Astrocyte of the spinal cord (primary cell): ENCODE measurements around the gene BICDL1.
A peak's percentile ranks its signal among the peaks of the same experiment; 100 is the strongest.

ENCODE experiments used
- DNase-seq: peaks from one replicate; pipeline ENCODE4 v3.0.0; 2011; ENCODE audit warnings: low read depth, low spot score
- H3K4me3 ChIP-seq: 2 replicates; pipeline ENCODE4 v1.5.1; 2011; ENCODE audit warnings: low read depth, mild to moderate bottlenecking, low read length, moderate library complexity
- in situ Hi-C: cut with HindIII; loops from 2 replicates; pipeline ENCODE4 v1.10.0; 2017; ENCODE audit warnings: low sequenced_read_pairs
- TF ChIP-seq, protein P1 (sequence below): IDR thresholded peaks from 2 replicates; pipeline ENCODE4 v1.5.1; 2012; ENCODE audit warnings: low read depth, mild to moderate bottlenecking, low read length, inconsistent platforms

The BICDL1 gene

DNA sequence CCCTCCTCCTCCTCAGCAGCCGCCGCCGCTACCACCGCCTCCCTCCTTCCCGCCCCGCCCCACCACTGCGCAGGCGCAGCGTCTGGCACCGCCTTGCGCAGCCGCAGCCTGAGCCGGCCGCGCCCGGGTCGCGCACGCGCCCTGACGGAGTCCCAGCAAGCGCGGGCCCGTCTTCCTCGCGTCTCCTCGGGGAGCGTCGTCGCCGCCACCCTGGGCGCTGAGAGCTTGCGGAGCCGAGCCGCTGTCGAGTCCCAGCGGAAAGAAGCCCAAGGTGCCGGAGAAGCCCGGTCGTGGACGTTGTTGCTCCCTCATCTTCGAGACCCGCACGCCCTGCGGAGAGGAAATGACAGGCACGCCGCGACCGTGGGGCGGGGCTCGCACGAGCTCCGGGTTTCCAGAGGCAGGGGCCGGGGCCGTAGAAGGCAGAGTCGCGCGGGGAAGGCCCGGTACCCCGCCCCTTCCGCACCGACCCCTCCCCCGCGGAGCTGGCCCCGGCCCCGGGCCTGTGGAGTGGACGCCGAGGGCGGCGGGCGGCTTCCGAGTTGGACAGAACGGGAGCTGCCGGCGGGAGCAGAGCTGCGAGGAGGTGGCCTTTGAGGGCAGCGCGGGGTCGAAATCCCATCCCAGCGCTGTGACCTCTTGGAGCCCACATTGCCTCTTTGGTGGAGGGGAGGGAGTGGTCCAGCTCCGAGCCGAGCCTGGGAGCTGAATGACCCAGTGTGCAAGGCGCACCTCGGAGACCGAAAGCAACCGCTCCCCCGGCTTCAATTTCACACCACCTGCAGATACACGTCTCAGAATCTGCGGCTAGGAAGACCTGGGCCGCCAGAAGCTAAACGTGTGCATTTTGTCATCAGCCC, 128.0 kb downstream of the BICDL1 start:
- in situ Hi-C loops, result no loop called here
- TF ChIP-seq, protein P1, sequence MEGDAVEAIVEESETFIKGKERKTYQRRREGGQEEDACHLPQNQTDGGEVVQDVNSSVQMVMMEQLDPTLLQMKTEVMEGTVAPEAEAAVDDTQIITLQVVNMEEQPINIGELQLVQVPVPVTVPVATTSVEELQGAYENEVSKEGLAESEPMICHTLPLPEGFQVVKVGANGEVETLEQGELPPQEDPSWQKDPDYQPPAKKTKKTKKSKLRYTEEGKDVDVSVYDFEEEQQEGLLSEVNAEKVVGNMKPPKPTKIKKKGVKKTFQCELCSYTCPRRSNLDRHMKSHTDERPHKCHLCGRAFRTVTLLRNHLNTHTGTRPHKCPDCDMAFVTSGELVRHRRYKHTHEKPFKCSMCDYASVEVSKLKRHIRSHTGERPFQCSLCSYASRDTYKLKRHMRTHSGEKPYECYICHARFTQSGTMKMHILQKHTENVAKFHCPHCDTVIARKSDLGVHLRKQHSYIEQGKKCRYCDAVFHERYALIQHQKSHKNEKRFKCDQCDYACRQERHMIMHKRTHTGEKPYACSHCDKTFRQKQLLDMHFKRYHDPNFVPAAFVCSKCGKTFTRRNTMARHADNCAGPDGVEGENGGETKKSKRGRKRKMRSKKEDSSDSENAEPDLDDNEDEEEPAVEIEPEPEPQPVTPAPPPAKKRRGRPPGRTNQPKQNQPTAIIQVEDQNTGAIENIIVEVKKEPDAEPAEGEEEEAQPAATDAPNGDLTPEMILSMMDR, result no peak
- peak overlapping the region; percentile 88 for H3K4me3 ChIP-seq
- DNase-seq, result peak; percentile 95

DNA sequence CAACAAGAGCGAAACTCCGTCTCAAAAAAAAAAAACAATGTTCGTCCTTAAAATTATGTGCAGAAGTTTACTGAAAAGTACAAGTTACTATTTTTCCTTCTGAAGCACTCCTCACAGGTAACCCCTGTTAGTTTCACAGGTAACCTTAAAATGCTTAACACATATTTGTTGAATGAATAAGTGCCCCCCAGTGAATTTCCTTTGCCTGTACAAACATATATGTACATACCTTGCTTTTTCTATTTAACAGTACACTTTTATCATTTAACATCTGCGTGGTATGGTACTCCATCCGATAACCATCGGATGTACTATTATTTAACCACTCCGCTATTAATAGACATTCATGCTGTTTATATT, 128.9 kb downstream of the BICDL1 start:
- DNase-seq, result no peak
- peak overlapping the region; percentile 88 for H3K4me3 ChIP-seq
- TF ChIP-seq, protein P1, result no peak
- in situ Hi-C loops, result no loop called here

DNA sequence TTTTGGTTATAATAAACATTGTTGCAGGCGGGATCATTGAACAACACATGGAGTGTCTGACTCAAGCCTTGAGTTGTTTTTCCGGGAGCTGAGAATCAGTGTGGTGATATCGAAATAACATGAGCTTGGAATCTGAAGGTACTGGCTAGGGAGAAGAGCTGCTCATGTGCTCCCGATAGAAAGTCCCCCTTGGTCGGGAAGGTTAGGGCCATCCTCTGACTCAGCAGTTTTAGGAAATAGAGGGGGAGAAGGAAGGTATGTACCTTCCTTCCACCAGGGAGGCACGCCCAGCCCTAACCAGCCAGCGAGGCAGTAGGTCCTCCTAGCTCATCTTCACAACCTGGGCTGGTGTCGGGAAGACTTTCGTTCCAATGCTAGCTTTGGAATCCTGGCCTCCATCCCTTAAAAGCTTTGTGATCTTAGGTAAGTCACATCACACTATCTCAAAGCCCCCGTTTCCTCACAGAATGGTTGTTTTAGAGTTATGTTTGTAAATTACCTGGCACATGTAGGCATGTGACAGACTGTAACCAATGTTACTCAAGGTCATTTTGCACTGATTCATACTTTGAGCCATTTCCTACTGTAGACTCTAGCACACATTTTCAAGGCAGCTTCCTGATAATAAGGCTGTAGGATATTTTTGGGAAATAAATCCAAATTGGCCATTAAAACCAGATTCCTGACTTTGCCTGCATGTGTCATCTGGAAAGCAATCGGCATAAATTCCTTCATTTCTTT, 129.5 kb downstream of the BICDL1 start:
- TF ChIP-seq, protein P1, result no peak
- DNase-seq, result peak; percentile 17
- H3K4me3 ChIP-seq, result peak overlapping the region; percentile 88
- in situ Hi-C loops, result no loop called here

DNA sequence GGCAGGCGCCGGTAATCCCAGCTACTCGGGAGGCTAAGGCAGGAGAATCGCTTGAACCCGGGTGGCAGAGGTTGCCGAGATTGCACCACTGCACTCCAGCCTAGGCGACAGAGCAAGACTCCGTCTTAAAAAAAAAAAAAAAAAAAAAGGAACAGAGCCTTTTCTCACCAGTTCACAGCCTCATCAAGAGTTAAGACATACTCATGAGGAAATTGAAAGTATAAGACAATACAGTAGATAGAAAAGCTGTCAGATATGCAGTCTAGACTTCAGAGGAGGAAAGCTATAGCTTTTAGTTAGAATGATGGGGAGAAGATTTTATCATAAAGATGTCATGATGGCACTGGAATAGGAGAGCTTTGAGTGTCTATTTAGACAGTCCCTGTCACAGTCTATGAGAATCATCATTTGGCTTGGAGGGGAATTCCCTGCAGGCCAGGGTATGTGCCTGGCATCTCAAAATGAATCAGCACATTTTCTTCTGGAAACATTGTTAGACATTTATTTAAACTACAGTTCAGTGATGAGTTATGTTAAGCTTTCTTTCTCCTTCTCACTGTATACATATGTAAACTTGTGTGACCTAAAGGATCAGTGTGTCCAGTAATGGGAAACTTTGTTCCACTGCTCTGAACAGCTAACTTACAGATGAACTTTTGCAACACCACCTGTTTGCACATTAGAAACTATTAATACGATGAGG, 130.4 kb downstream of the BICDL1 start:
- peak; percentile 22 for DNase-seq
- no peak overlapping the region for H3K4me3 ChIP-seq
- TF ChIP-seq, protein P1, result no peak
- in situ Hi-C loops, result no loop called here

GRCh38 chr12:120121343-120121742, 132.3 kb downstream of the BICDL1 start:
- TF ChIP-seq, protein P1, result no peak
- DNase-seq, result no peak
- in situ Hi-C loops, result no loop called here
- H3K4me3 ChIP-seq, result no peak overlapping the region

DNA sequence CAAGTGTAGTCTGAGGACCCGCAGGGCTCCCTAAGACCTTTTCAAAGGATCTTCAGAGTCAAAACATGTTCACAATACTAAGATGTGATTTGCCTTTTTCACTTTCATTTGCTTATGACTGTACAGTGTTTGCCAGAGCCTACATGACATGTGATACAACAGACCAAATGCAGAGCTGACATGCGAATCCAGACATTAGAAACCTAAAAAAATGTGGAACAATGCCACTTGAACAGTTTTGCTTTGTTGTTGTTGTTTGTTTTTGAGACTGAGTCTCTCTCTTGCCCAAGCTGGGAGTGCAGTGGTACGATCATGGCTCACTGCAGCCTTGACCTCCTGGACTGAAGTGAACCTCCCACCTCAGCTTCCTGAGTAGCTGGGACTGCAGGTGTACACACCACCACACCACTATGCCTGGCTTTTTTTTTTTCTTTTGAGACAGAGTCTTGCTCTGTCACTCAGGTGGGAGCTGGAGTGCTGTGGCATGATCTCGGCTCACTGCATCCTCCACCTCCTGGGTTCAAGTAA, 132.8 kb downstream of the BICDL1 start:
- no peak overlapping the region for H3K4me3 ChIP-seq
- DNase-seq, result no peak
- TF ChIP-seq, protein P1, result no peak
- in situ Hi-C loops, result no loop called here
